Chondrocyte (in vitro differentiated cells): ENCODE data around the gene RFX6. TPM values are rescaled to one million over a fixed set of nuclear protein-coding genes. Genes with fewer than 3 reads are reported as not detected.
A peak's percentile ranks its signal among the peaks of the same experiment; 100 is the strongest.

ENCODE experiments used
- DNase-seq: peaks from one replicate; pipeline ENCODE4 v3.0.0; 2021; ENCODE audit warnings: mixed read lengths, low spot score
- H3K27ac Mint-ChIP-seq: one replicate; pipeline ENCODE4 v1.8.0; 2021; ENCODE audit warnings: mild to moderate bottlenecking, moderate library complexity, mixed read lengths; ENCODE audit not compliant: unreplicated experiment
- H3K27me3 Mint-ChIP-seq: 2 replicates; pipeline ENCODE4 v1.8.0; 2021; ENCODE audit warnings: low read depth, mixed read lengths
- H3K36me3 Mint-ChIP-seq: 2 replicates; pipeline ENCODE4 v1.8.0; 2021; ENCODE audit warnings: low read depth, mixed read lengths
- H3K4me1 Mint-ChIP-seq: 2 replicates; pipeline ENCODE4 v1.8.0; 2021; ENCODE audit warnings: low read depth, mild to moderate bottlenecking, mixed read lengths
- H3K4me3 Mint-ChIP-seq: one replicate; pipeline ENCODE4 v1.8.0; 2021; ENCODE audit warnings: mild to moderate bottlenecking, moderate library complexity, mixed read lengths; ENCODE audit not compliant: unreplicated experiment
- H3K9me3 Mint-ChIP-seq: 2 replicates; pipeline ENCODE4 v1.8.0; 2021; ENCODE audit warnings: low read depth, mixed read lengths
- total RNA-seq: library from RNA; stranded (reverse); gene quantifications from 3 replicates; pipeline ENCODE4 v1.2.1, GENCODE V29; 2021
- TF ChIP-seq, protein P1 (sequence below): fragments of 200-600 bp; sonication (generic); IDR thresholded peaks from 2 replicates; pipeline ENCODE4 v1.5.0; 2021; ENCODE audit warnings: antibody characterized with exemption, mild to moderate bottlenecking, moderate library complexity

Gene RFX6
- total RNA-seq, 1 donor from 2014 or later: not detected

DNA sequence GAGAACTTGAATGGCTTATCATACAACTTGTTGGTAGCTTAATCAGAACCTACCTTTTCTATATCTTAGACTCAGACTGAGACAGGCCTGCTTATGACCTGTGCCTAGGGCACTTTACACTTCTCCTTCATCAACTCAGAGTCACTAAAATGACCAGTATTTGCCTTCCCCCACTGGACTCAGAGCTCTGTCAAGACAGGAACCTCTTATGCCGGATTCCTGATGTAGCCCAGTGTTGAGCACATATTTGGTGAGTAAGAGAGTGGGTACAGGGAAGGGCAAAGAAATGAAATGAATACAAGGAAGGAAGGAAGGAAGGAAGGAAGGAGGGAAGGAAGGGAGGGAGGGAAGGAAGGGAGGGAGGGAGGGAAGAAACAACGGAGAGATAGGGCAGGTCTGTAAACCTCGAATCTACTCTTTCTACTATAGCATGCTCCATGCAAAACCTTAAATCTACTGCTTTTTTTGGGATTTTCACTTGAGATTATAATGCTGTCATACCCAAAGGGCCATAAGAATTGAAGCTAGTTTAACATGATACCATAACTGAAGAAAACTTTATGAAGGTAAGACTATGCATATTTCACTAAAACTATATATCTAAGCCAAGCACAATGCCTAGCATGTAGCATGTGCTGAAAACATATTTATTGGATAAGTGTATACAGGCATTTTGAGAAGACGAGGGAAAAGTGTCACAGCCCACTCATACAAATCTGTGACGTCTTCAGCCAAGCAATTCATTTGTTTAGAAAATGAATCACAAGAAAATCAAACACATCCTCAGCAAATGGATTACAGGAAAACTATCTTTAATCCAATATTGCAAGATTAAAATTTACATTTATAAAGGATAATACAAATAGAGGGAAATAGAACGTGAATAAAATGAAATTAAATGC is 89.9 kb downstream of the RFX6 start:
- no peak overlapping the region for H3K27ac Mint-ChIP-seq

DNA sequence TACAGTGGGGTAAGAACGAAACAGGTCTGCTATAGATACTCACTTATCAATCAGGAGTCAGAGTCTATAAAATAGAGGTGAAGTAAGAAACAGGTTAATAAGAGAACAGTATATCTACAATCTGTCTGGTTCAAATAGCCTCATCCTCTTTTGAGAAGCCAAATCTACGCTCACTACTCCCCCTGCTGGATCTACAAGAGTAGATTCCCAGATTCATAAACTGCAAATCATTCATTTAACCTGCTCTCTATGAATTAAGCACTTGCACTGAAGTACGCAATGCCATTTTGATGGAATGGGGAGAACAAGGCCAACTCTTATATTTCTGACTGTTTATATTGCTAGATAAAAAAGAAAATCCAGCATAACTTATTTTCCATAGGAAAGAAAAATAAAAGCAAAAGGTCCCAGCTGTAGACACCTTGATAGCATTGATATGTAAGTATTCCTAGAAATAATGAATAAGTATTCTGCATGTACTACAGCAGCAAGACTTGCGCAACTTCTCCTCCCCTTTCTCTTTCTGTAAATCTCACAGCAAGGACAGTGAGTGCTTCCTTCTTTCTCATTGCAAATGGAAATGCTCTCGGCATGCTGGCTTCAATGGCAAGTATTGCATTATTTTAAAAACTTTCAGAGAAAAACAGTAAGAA is 92.3 kb downstream of the RFX6 start:
- no peak overlapping the region for H3K27ac Mint-ChIP-seq
- no peaks in the 10 kb centered on the region for H3K9me3 Mint-ChIP-seq
- no peak for DNase-seq
- peaks cover 43% of the 10 kb centered on the region for H3K27me3 Mint-ChIP-seq
- TF ChIP-seq, protein P1, sequence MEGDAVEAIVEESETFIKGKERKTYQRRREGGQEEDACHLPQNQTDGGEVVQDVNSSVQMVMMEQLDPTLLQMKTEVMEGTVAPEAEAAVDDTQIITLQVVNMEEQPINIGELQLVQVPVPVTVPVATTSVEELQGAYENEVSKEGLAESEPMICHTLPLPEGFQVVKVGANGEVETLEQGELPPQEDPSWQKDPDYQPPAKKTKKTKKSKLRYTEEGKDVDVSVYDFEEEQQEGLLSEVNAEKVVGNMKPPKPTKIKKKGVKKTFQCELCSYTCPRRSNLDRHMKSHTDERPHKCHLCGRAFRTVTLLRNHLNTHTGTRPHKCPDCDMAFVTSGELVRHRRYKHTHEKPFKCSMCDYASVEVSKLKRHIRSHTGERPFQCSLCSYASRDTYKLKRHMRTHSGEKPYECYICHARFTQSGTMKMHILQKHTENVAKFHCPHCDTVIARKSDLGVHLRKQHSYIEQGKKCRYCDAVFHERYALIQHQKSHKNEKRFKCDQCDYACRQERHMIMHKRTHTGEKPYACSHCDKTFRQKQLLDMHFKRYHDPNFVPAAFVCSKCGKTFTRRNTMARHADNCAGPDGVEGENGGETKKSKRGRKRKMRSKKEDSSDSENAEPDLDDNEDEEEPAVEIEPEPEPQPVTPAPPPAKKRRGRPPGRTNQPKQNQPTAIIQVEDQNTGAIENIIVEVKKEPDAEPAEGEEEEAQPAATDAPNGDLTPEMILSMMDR: peak; percentile 81
- H3K4me3 Mint-ChIP-seq: no peak overlapping the region
- H3K36me3 Mint-ChIP-seq: no peaks in the 10 kb centered on the region
- H3K4me1 Mint-ChIP-seq: no peaks in the 10 kb centered on the region

More for the DNA sequence above, 89.9 kb downstream of the RFX6 start:
- Mint-ChIP-seq H3K36me3 (no peaks in the 10 kb centered on the region), H3K27me3 (peaks cover 53% of the 10 kb centered on the region), H3K4me1 (no peaks in the 10 kb centered on the region), H3K4me3 (no peak overlapping the region), H3K9me3 (no peaks in the 10 kb centered on the region)
- TF ChIP-seq, protein P1: no peak
- DNase-seq: no peak

DNA sequence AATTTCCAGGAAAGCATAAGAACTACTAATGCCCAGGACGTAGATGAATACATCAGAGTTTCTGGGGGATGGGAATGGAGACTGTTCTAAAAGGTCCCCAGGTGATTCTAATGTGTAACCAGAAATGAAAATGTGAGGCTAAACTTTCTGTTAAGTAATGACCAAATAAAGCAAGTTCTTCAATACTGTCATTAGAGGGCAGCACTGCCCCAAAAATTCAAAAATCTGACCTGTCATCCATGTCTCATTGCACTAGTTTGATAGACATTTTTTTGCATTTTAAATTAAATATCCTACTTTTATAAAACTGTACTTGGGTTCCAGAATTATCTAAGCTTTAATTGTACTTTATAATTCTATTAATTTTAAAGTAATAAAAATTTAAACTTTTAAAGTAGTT is 94.9 kb downstream of the RFX6 start:
- Mint-ChIP-seq H3K4me3 (no peak overlapping the region), H3K4me1 (no peaks in the 10 kb centered on the region), H3K27me3 (peaks cover 39% of the 10 kb centered on the region), H3K36me3 (no peaks in the 10 kb centered on the region), H3K27ac (no peak overlapping the region), H3K9me3 (no peaks in the 10 kb centered on the region)
- TF ChIP-seq, protein P1: peak; percentile 86
- DNase-seq: no peak

DNA sequence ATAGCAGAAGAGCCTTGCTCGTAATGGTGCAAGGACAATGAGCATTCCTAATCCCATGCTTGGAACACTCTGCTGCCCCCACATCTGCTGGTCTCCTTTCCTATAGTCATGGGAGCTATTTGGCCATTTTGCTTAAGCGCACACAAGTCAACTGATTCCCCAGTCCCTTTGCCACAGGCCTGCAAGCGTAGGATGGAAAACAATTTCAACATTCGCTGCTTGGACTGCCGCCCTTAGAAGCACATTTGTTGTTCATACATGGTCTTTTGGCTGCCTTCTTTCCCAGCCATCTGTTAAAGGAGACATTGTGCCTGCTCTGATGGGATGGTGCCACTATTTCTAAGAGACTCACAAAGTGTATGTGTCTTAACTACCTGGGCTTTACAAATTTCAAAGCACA is 96.9 kb downstream of the RFX6 start:
- Mint-ChIP-seq H3K27ac (no peak overlapping the region), H3K36me3 (no peaks in the 10 kb centered on the region), H3K4me1 (no peaks in the 10 kb centered on the region), H3K9me3 (no peaks in the 10 kb centered on the region), H3K4me3 (no peak overlapping the region), H3K27me3 (peaks cover 31% of the 10 kb centered on the region)
- no peak for DNase-seq
- TF ChIP-seq, protein P1: no peak

DNA sequence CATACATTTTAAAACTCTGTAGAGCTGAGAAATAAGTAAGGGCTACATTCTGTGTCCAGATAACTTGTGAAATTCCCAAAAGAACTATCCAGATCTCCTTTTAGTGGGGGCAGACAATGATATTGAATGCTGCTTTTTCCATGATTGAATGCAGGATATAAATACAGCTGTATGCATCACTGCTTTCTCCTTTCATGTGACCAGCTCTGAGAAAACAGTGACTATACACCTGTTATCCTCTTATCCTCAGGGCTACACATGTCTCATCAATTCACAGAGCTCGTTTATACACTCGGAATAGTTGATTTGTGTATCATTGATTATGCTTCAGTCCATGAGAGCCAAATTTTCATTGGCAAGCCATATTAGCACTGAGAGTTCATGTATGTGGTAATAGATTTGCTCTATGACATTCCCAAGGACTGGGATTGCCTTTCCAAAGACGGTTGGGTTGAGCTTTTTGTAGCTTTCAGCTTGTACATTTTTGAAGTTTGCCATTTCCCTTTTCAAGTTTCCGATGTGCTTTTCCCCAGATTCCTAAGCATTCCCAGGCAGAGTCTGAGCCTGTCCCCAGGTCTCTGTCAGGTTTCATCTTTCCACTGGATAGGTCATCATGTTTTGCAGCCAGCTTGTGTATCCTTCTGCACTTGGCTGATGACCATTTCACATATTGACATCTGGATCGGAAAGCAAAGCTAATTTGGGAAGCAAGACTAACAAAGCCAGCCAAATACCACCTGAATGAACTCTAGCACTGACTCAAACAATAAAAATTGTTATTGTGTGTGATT is 97.7 kb downstream of the RFX6 start:
- DNase-seq: no peak
- Mint-ChIP-seq H3K27me3 (peaks cover 28% of the 10 kb centered on the region), H3K4me1 (no peaks in the 10 kb centered on the region), H3K4me3 (no peak overlapping the region), H3K27ac (no peak overlapping the region), H3K36me3 (no peaks in the 10 kb centered on the region), H3K9me3 (no peaks in the 10 kb centered on the region)
- TF ChIP-seq, protein P1: no peak
